Mesothelial cell of epicardium (in vitro differentiated cells): Measurements from ENCODE around the gene GEMIN5. TPM values are rescaled to one million over a fixed set of nuclear protein-coding genes. Genes with fewer than 3 reads are reported as not detected.
"Not testable (repeated sequence)": the region's sequence is repeated elsewhere in the genome, so short reads cannot be mapped to it uniquely, and the experiment has no call there.

Experiments used
- DNase-seq, 2 experiments: peaks; one replicate each; pipeline ENCODE4 v3.0.0; 2021; ENCODE audit warnings: low spot score in 2 of 2; ENCODE audit not compliant: unreplicated experiment in 2 of 2
- H3K27ac Mint-ChIP-seq: 2 replicates; pipeline ENCODE4 v1.8.0; 2021; ENCODE audit warnings: mixed read lengths
- H3K27me3 Mint-ChIP-seq: 2 replicates; pipeline ENCODE4 v1.8.0; 2021; ENCODE audit warnings: low read depth, mixed read lengths
- H3K36me3 Mint-ChIP-seq: 2 replicates; pipeline ENCODE4 v1.8.0; 2021; ENCODE audit warnings: mixed read lengths
- H3K4me1 Mint-ChIP-seq: 2 replicates; pipeline ENCODE4 v1.8.0; 2021; ENCODE audit warnings: mixed read lengths
- H3K4me3 Mint-ChIP-seq: 2 replicates; pipeline ENCODE4 v1.8.0; 2021; ENCODE audit warnings: mild to moderate bottlenecking, moderate library complexity, mixed read lengths
- H3K9me3 Mint-ChIP-seq: 2 replicates; pipeline ENCODE4 v1.8.0; 2021; ENCODE audit warnings: mixed read lengths
- total RNA-seq: library from RNA; stranded (reverse); gene quantifications from 3 replicates; pipeline ENCODE4 v1.2.1, GENCODE V29; 2021
- TF ChIP-seq, protein P1 (sequence below): fragments of 200-600 bp; sonication (generic); IDR thresholded peaks from one replicate; pipeline ENCODE4 v1.5.0; 2021; ENCODE audit warnings: antibody characterized with exemption; ENCODE audit not compliant: unreplicated experiment

Gene GEMIN5
- total RNA-seq, 1 donor from 2014 or later = 21.9 TPM

- Mint-ChIP-seq H3K9me3 (no peaks in the 10 kb centered on the region), H3K4me1 (peaks cover 32% of the 10 kb centered on the region), H3K36me3 (no peaks in the 10 kb centered on the region), H3K4me3 (peak within 1 kb of the TSS; percentile 98), H3K27me3 (no peaks in the 10 kb centered on the region), H3K27ac (peak within 1 kb of the TSS; percentile 98)
- peak; percentile 81 to 93 for DNase-seq
- TF ChIP-seq, protein P1, sequence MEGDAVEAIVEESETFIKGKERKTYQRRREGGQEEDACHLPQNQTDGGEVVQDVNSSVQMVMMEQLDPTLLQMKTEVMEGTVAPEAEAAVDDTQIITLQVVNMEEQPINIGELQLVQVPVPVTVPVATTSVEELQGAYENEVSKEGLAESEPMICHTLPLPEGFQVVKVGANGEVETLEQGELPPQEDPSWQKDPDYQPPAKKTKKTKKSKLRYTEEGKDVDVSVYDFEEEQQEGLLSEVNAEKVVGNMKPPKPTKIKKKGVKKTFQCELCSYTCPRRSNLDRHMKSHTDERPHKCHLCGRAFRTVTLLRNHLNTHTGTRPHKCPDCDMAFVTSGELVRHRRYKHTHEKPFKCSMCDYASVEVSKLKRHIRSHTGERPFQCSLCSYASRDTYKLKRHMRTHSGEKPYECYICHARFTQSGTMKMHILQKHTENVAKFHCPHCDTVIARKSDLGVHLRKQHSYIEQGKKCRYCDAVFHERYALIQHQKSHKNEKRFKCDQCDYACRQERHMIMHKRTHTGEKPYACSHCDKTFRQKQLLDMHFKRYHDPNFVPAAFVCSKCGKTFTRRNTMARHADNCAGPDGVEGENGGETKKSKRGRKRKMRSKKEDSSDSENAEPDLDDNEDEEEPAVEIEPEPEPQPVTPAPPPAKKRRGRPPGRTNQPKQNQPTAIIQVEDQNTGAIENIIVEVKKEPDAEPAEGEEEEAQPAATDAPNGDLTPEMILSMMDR = peak; percentile 21
Observed at GRCh38 chr5:154940772-154941620, 3.0 kb upstream of the GEMIN5 start, which contains the start of gene MRPL22. Gene MRPL22 (plus strand): TSS chr5:154941073. CDS start chr5:154941111, 38 bp downstream.

GRCh38 chr5:154940375-154940771 is 2.4 kb upstream of the GEMIN5 start:
- peaks cover 32% of the 10 kb centered on the region for H3K4me1 Mint-ChIP-seq
- H3K27me3 Mint-ChIP-seq = no peaks in the 10 kb centered on the region
- TF ChIP-seq, protein P1 = no peak
- no peaks in the 10 kb centered on the region for H3K9me3 Mint-ChIP-seq
- peaks cover 4% of the 10 kb centered on the region for H3K36me3 Mint-ChIP-seq
- DNase-seq = no peak
- peak overlapping the region; percentile 98 for H3K27ac Mint-ChIP-seq
- peak overlapping the region; percentile 98 for H3K4me3 Mint-ChIP-seq

DNA sequence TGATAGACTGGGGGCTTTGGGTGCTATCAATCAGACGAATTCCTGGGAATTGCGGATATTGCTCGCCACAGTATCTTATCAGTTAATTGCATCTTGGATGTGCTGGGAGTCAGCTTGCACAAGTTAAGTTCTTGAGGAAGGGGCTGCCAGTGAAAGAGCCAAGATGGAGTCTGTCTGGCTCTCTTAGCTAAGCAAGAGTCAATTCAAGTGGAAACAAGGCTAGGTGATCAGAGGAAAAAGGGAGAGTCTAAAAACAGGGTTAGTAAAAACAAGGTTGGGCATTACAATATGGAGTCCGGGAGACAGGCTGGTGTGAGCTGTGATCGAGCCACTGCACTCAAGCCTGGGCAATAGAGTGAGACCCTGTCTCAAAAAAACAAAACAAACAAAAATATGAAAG is 1.4 kb upstream of the GEMIN5 start:
- Mint-ChIP-seq H3K4me1 (peaks cover 32% of the 10 kb centered on the region), H3K36me3 (peaks cover 14% of the 10 kb centered on the region), H3K4me3 (peak overlapping the region; percentile 98), H3K27ac (peak overlapping the region; percentile 60)
- not testable (repeated sequence) for DNase-seq, H3K9me3 Mint-ChIP-seq, H3K27me3 Mint-ChIP-seq

DNA sequence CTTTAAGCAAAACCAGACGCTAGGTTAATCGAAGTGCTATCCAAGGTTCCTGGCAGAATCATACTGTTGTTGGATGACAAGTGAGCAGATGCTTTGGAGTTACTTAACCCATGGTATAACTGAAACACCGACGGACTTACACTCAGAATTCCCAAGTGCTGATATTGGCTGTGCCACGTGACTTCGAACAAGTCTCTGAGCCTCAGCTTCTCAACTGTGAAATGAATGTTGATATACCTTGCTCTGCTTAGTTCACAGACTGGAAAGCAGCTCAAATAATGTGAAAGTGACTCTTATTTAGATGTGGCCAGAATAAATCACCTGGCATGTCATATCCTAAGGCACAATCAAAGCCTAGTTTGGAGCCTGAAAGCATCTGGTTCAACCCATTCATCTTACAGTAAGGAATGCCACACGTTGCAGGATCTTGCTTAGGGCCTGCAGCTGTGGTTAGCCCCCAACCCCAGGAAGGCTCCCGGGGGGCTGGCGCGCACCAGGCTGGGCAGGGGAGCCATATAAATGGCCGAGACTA is 759 bp downstream of the GEMIN5 start:
- Mint-ChIP-seq H3K4me1 (peaks cover 24% of the 10 kb centered on the region), H3K27ac (peak overlapping the region; percentile 87), H3K9me3 (no peaks in the 10 kb centered on the region), H3K4me3 (peak overlapping the region; percentile 89), H3K36me3 (peaks cover 17% of the 10 kb centered on the region), H3K27me3 (no peaks in the 10 kb centered on the region)
- no peak for DNase-seq
- TF ChIP-seq, protein P1 = no peak

DNA sequence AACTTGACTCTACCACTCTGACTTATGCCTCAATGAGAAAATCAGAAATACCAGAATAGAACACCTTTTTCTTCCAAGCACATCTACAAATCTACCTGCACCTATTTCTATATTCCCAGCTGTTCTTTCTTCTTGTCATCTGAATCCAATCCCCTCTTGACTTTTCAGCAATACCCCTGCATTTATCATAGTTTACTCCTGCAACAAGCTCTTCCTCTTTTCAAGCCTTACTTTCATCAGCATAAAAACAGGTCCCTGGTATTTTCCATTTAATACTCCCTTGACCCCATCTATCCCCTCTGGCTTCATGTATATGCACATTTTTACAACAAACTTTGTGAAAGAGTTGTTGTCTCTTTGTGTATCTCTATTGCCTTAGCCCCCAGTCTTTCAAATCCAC is 3.1 kb downstream of the GEMIN5 start:
- no peak for DNase-seq
- TF ChIP-seq, protein P1 = no peak
- Mint-ChIP-seq H3K4me3 (no peak overlapping the region), H3K4me1 (peaks cover 15% of the 10 kb centered on the region), H3K27me3 (no peaks in the 10 kb centered on the region), H3K27ac (no peak overlapping the region), H3K9me3 (no peaks in the 10 kb centered on the region), H3K36me3 (peaks cover 32% of the 10 kb centered on the region)

DNA sequence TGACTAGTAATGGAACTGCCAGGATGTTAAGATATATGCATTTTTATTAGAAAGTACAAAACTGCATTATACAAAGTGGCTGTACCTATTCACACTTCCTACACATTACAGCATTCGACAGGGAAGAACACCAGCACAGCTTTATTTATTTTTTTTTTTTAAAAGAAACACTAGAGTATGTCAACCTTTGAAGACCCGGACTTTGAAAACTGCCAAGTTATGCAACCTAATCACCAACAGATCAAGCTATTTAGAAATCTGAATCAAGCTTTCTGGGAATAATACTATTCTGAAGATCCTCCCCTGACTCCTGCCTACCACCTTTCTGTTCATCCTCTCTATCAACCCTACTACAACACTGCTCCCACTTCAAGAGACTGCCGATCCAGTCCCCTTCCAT is 4.5 kb downstream of the GEMIN5 start:
- Mint-ChIP-seq H3K36me3 (peaks cover 36% of the 10 kb centered on the region), H3K4me1 (peaks cover 9% of the 10 kb centered on the region), H3K27ac (no peak overlapping the region), H3K27me3 (no peaks in the 10 kb centered on the region), H3K9me3 (no peaks in the 10 kb centered on the region), H3K4me3 (no peak overlapping the region)
- TF ChIP-seq, protein P1 = no peak
- DNase-seq = no peak
